Endothelial cell of umbilical vein (primary cell): ENCODE results near the gene P2RY8. TPM values are rescaled to one million over a fixed set of nuclear protein-coding genes. Genes with fewer than 3 reads are reported as not detected.

Experiments used
- BruUV-seq: library from RNA; stranded (reverse); fragments of 400-500 nt; replicated peaks from 2 replicates; lab custom pipeline; 2021; lab: Mats Ljungman, UMichigan
- CTCF ChIA-PET: fragments of 300-600, 350-600 bp; sonication (Branson Sonifier 250); formaldehyde crosslinking; loops from one replicate; lab custom pipeline; 2021; ENCODE audit warnings: antibody characterized with exemption, inconsistent platforms; lab: Charles Lee
- POLR2A ChIA-PET: fragments of 300-600, 350-600 bp; sonication (Branson Sonifier 250); formaldehyde crosslinking; loops from one replicate; lab custom pipeline; 2021; ENCODE audit warnings: antibody characterized with exemption, inconsistent platforms; lab: Charles Lee
- DNase-seq: peaks from one replicate; pipeline ENCODE4 v3.0.0-alpha.2; 2011; ENCODE audit warnings: low read depth, low spot score
- FAIRE-seq: peaks from 2 replicates; lab custom pipeline; 2011; peaks lifted over from hg19 to GRCh38; lab: Jason Lieb, UNC
- H2AFZ ChIP-seq: 2 replicates; pipeline ENCODE4 v1.6.0; 2012; ENCODE audit warnings: low read depth, low read length, control low read depth, inconsistent platforms
- H3K27ac ChIP-seq: 2 replicates; pipeline ENCODE4 v1.5.1; 2011; ENCODE audit warnings: low read depth, mild to moderate bottlenecking, control low read depth, low read length, moderate library complexity; ENCODE audit not compliant: insufficient read depth
- H3K27me3 ChIP-seq, 2 experiments: 2 replicates each; pipeline versions ENCODE4 v1.6.0 to v1.6.1; 2011; ENCODE audit warnings: low read length in 2 of 2, mixed read lengths in 1 of 2; ENCODE audit not compliant: control insufficient read depth in 2 of 2, insufficient read depth in 2 of 2
- H3K36me3 ChIP-seq, 2 experiments: 2 replicates in 1 of 2; 3 replicates in 1 of 2; pipeline ENCODE4 v1.5.1; 2011; ENCODE audit warnings: low read length in 2 of 2, mild to moderate bottlenecking in 1 of 2, moderate library complexity in 1 of 2; ENCODE audit not compliant: control insufficient read depth in 2 of 2, insufficient read depth in 2 of 2; ENCODE audit errors: extremely low read depth in 1 of 2
- H3K4me1 ChIP-seq: 3 replicates; pipeline ENCODE4 v1.5.1; 2011; ENCODE audit warnings: mild to moderate bottlenecking, low read length; ENCODE audit not compliant: control insufficient read depth, insufficient read depth; ENCODE audit errors: extremely low read depth
- H3K4me2 ChIP-seq: 2 replicates; pipeline ENCODE4 v1.6.1; 2011; ENCODE audit warnings: low read length, control low read depth, mixed read lengths; ENCODE audit not compliant: insufficient read depth
- H3K4me3 ChIP-seq, 3 experiments: fragments of 200-600 bp in 1 of 3; sonication (generic), shearing (Covaris generic) in 1 of 3; replicated peaks in 1 of 3; 2 replicates each; pipeline ENCODE4 v1.5.1; 2011 to 2016; ENCODE audit warnings: control low read depth in 3 of 3, low read length in 3 of 3, mild to moderate bottlenecking in 2 of 3, inconsistent platforms in 1 of 3, low read depth in 1 of 3, moderate library complexity in 1 of 3; ENCODE audit not compliant: insufficient read depth in 1 of 3
- H3K79me2 ChIP-seq: 2 replicates; pipeline ENCODE4 v1.6.0; 2012; ENCODE audit warnings: low read length, inconsistent platforms; ENCODE audit not compliant: control insufficient read depth, insufficient read depth
- H3K9ac ChIP-seq: replicated peaks from 2 replicates; pipeline ENCODE3; 2011; ENCODE audit warnings: low read length, control low read depth; ENCODE audit not compliant: insufficient read depth; ENCODE audit errors: extremely low read depth
- H3K9me1 ChIP-seq: replicated peaks from 3 replicates; pipeline ENCODE4 v1.6.0; 2011; ENCODE audit warnings: mild to moderate bottlenecking, low read length; ENCODE audit not compliant: control insufficient read depth, insufficient read depth; ENCODE audit errors: extremely low read depth
- H3K9me3 ChIP-seq: replicated peaks from 2 replicates; pipeline ENCODE4 v1.5.1; 2012; ENCODE audit warnings: low read length, inconsistent platforms; ENCODE audit not compliant: control insufficient read depth, insufficient read depth
- H4K20me1 ChIP-seq: replicated peaks from 2 replicates; pipeline ENCODE3; 2011; ENCODE audit warnings: mild to moderate bottlenecking, low read length; ENCODE audit not compliant: control insufficient read depth, insufficient read depth; ENCODE audit errors: extremely low read depth
- EZH2 ChIP-seq: IDR thresholded peaks from 2 replicates; pipeline ENCODE4 v1.6.1; 2012; ENCODE audit warnings: borderline replicate concordance, low read depth, mild to moderate bottlenecking, moderate library complexity, low read length, inconsistent platforms; ENCODE audit not compliant: severe bottlenecking
- GATA2 ChIP-seq: IDR thresholded peaks from 2 replicates; pipeline ENCODE4 v1.7.0; 2011; ENCODE audit warnings: low read depth, mild to moderate bottlenecking, moderate library complexity, mixed read lengths, low read length; ENCODE audit not compliant: insufficient read length, insufficient read depth
- JUN ChIP-seq: IDR thresholded peaks from 2 replicates; pipeline ENCODE4 v1.6.1; 2011; ENCODE audit warnings: borderline replicate concordance, low read depth; ENCODE audit not compliant: insufficient read length, insufficient read depth
- MAX ChIP-seq: IDR thresholded peaks from 2 replicates; pipeline ENCODE4 v1.6.1; 2011; ENCODE audit not compliant: insufficient read depth, insufficient read length
- POLR2A ChIP-seq: IDR thresholded peaks from 2 replicates; pipeline ENCODE4 v1.6.1; 2012; ENCODE audit warnings: low read depth, mild to moderate bottlenecking, control low read depth, low read length
- POLR2AphosphoS5 ChIP-seq: IDR thresholded peaks from 2 replicates; pipeline ENCODE4 v1.6.1; 2012; ENCODE audit warnings: low read depth, mild to moderate bottlenecking, control low read depth, low read length, moderate library complexity; ENCODE audit not compliant: insufficient read depth
- dilution Hi-C: fragments of 300-500 bp; cut with MboI; formaldehyde crosslinking; loops from one replicate; pipeline ENCODE4 v1.15.0; 2019; ENCODE audit warnings: low sequenced_read_pairs; ENCODE audit not compliant: extremely low pct_ligation_motif_present
- intact Hi-C: fragments of 100-400 bp; cut with micrococcal nuclease; formaldehyde crosslinking; loops from one replicate; pipeline ENCODE4 v1.10.0; 2022
- polyA plus RNA-seq, 4 experiments: library from polyadenylated mRNA; depleted of rRNA in 3 of 4; stranded (reverse) in 3 of 4; unstranded in 1 of 4; fragments of >200 nt; gene quantifications; 2 replicates each; pipeline versions ENCODE4 v1.2.1 to v1.2.3, GENCODE V29; 2011 to 2012; ENCODE audit warnings: missing spikeins in 1 of 4
- total RNA-seq: library from RNA; stranded (reverse); gene quantifications from 2 replicates; pipeline ENCODE4 v1.2.3, GENCODE V29; 2021
- TF ChIP-seq, protein P1 (sequence below), 2 donors: IDR thresholded peaks; 1 replicate in 1 of 2; 2 replicates in 1 of 2; pipeline ENCODE4 v1.5.1; 2011; ENCODE audit warnings: low read length in 2 of 2, mild to moderate bottlenecking in 2 of 2, moderate library complexity in 2 of 2, control low read depth in 1 of 2, inconsistent platforms in 1 of 2, low read depth in 1 of 2; ENCODE audit not compliant: insufficient read depth in 1 of 2; ENCODE audit errors: extremely low read depth in 1 of 2

P2RY8 gene
- total and polyA plus RNA-seq, 2 donors (not counting 3 experiments of a cell fraction or from before 2014, with no cell fraction given), result not detected

GRCh38 chrX:1466971-1467561 lies 69.9 kb downstream of the P2RY8 start:
- Histone ChIP-seq H3K79me2 (no peaks in the 10 kb centered on the region), H3K27ac (no peak overlapping the region), H2AFZ (no peak overlapping the region), H3K9me1 (no peaks in the 10 kb centered on the region), H3K4me1 (peaks cover 12% of the 10 kb centered on the region), H3K9me3 (no peaks in the 10 kb centered on the region), H3K9ac (no peak overlapping the region), H3K4me2 (no peak overlapping the region), H4K20me1 (no peaks in the 10 kb centered on the region), H3K4me3 (no peak overlapping the region), H3K36me3 (no peaks in the 10 kb centered on the region), H3K27me3 (peaks cover 2 to 15% of the 10 kb centered on the region in 2 experiments)
- dilution Hi-C loops, result no loop called here
- DNase-seq, result no peak
- no peak for TF ChIP-seq POLR2A
- ChIA-PET POLR2A (no interaction called here), CTCF (no interaction called here)
- no peak for FAIRE-seq
- no TSS peak for BruUV-seq
- intact Hi-C loops, result no loop called here

GRCh38 chrX:1466232-1466661 lies 70.7 kb downstream of the P2RY8 start:
- H3K9me3 ChIP-seq, result no peaks in the 10 kb centered on the region
- POLR2A ChIA-PET, result no interaction called here
- H3K27ac ChIP-seq, result no peak overlapping the region
- peaks cover 12% of the 10 kb centered on the region for H3K4me1 ChIP-seq
- CTCF ChIA-PET, result no interaction called here
- no peaks in the 10 kb centered on the region for H3K36me3 ChIP-seq
- intact Hi-C loops, result no loop called here
- no peak overlapping the region for H3K9ac ChIP-seq
- peaks cover 2 to 15% of the 10 kb centered on the region in 2 experiments for H3K27me3 ChIP-seq
- dilution Hi-C loops, result no loop called here
- H3K79me2 ChIP-seq, result no peaks in the 10 kb centered on the region
- BruUV-seq, result no TSS peak
- FAIRE-seq (no peak), DNase-seq (no peak)
- TF ChIP-seq JUN (no peak), POLR2AphosphoS5 (no peak), MAX (no peak), GATA2 (no peak), EZH2 (no peak)
- TF ChIP-seq, protein P1, sequence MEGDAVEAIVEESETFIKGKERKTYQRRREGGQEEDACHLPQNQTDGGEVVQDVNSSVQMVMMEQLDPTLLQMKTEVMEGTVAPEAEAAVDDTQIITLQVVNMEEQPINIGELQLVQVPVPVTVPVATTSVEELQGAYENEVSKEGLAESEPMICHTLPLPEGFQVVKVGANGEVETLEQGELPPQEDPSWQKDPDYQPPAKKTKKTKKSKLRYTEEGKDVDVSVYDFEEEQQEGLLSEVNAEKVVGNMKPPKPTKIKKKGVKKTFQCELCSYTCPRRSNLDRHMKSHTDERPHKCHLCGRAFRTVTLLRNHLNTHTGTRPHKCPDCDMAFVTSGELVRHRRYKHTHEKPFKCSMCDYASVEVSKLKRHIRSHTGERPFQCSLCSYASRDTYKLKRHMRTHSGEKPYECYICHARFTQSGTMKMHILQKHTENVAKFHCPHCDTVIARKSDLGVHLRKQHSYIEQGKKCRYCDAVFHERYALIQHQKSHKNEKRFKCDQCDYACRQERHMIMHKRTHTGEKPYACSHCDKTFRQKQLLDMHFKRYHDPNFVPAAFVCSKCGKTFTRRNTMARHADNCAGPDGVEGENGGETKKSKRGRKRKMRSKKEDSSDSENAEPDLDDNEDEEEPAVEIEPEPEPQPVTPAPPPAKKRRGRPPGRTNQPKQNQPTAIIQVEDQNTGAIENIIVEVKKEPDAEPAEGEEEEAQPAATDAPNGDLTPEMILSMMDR (IDR thresholded peaks at IDR 0.05; ENCODE audit: extremely low read depth in 1 of 2, insufficient read depth in 1 of 2, low read depth in 1 of 2, low read length in 2 of 2), result no peak
- H3K4me2 ChIP-seq, result no peak overlapping the region
- no peaks in the 10 kb centered on the region for H3K9me1 ChIP-seq
- H4K20me1 ChIP-seq, result no peaks in the 10 kb centered on the region
- no peak overlapping the region for H2AFZ ChIP-seq
- no peak overlapping the region for H3K4me3 ChIP-seq
